ENCODE results near the gene MSRB3. TPM values are rescaled to one million over a fixed set of nuclear protein-coding genes. Genes with fewer than 3 reads are reported as not detected.

Gene MSRB3
- total and polyA plus RNA-seq, 5 donors, result 59.7 to 210 (median 125) TPM

GRCh38 chr12:65458718-65459117 lies 180.2 kb downstream of the MSRB3 start:
- no peak for ATAC-seq

GRCh38 chr12:65459545-65459944 lies 181.1 kb downstream of the MSRB3 start:
- Histone ChIP-seq H3K27me3 (ENCODE audit: control insufficient read depth, insufficient read depth) (no peaks in the 10 kb centered on the region), H3K27ac (ENCODE audit: low read length) (no peak overlapping the region), H3K9me3 (ENCODE audit: control insufficient read depth, low read length) (no peaks in the 10 kb centered on the region), H3K4me3 (ENCODE audit: low read length) (no peak overlapping the region), H3K4me1 (ENCODE audit: control insufficient read depth, insufficient read depth, low read length) (no peaks in the 10 kb centered on the region)
- intact Hi-C loops (cut with DNase I), result no loop called here
- DNase-seq (no peak), ATAC-seq (no peak)

More at GRCh38 chr12:65458718-65459117, 180.2 kb downstream of the MSRB3 start:
- Histone ChIP-seq H3K4me1 (ENCODE audit: control insufficient read depth, insufficient read depth, low read length) (no peaks in the 10 kb centered on the region), H3K27me3 (ENCODE audit: control insufficient read depth, insufficient read depth) (no peaks in the 10 kb centered on the region), H3K4me3 (ENCODE audit: low read length) (no peak overlapping the region), H3K27ac (ENCODE audit: low read length) (no peak overlapping the region), H3K9me3 (ENCODE audit: control insufficient read depth, low read length) (no peaks in the 10 kb centered on the region)
- intact Hi-C loops (cut with DNase I), result no loop called here
- WGBS, result 97% methylated on average over 2 of the region's 2 CpGs
- no peak for DNase-seq

GRCh38 chr12:65460063-65460462 lies 181.6 kb downstream of the MSRB3 start:
- DNase-seq (no peak), ATAC-seq (no peak)
- WGBS, result 83% methylated on average over 8 of the region's 8 CpGs
- H3K4me3 ChIP-seq (ENCODE audit: low read length), result no peak overlapping the region
- H3K9me3 ChIP-seq (ENCODE audit: control insufficient read depth, low read length), result no peaks in the 10 kb centered on the region
- H3K27ac ChIP-seq (ENCODE audit: low read length), result no peak overlapping the region
- intact Hi-C loops (cut with DNase I), result no loop called here
- H3K27me3 ChIP-seq (ENCODE audit: control insufficient read depth, insufficient read depth), result no peaks in the 10 kb centered on the region
- H3K4me1 ChIP-seq (ENCODE audit: control insufficient read depth, insufficient read depth, low read length), result no peaks in the 10 kb centered on the region

- H3K4me1 ChIP-seq (ENCODE audit: control insufficient read depth, insufficient read depth, low read length), result no peaks in the 10 kb centered on the region
- no peak overlapping the region for H3K27ac ChIP-seq (ENCODE audit: low read length)
- no peaks in the 10 kb centered on the region for H3K9me3 ChIP-seq (ENCODE audit: control insufficient read depth, low read length)
- no peak overlapping the region for H3K4me3 ChIP-seq (ENCODE audit: low read length)
- DNase-seq (no peak), ATAC-seq (no peak)
- WGBS, result 80% methylated on average over 2 of the region's 2 CpGs
- H3K27me3 ChIP-seq (ENCODE audit: control insufficient read depth, insufficient read depth), result no peaks in the 10 kb centered on the region
- intact Hi-C loops (cut with DNase I), result no loop called here
Observed at GRCh38 chr12:65461017-65461416, 182.5 kb downstream of the MSRB3 start.

GRCh38 chr12:65462484-65462883 lies 184.0 kb downstream of the MSRB3 start:
- Histone ChIP-seq H3K4me1 (ENCODE audit: control insufficient read depth, insufficient read depth, low read length) (no peaks in the 10 kb centered on the region), H3K27ac (ENCODE audit: low read length) (no peak overlapping the region), H3K27me3 (ENCODE audit: control insufficient read depth, insufficient read depth) (no peaks in the 10 kb centered on the region), H3K4me3 (ENCODE audit: low read length) (no peak overlapping the region), H3K9me3 (ENCODE audit: control insufficient read depth, low read length) (no peaks in the 10 kb centered on the region)
- no peak for ATAC-seq
- DNase-seq, result no peak
- 96% methylated on average over 2 of the region's 2 CpGs for WGBS
- intact Hi-C loops (cut with DNase I), result no loop called here

GRCh38 chr12:65463082-65463481 lies 184.6 kb downstream of the MSRB3 start:
- DNase-seq, result peak in 1 of 3 donors; percentile 17
- WGBS, result 89% methylated on average over 9 of the region's 9 CpGs
- no peaks in the 10 kb centered on the region for H3K4me1 ChIP-seq (ENCODE audit: control insufficient read depth, insufficient read depth, low read length)
- intact Hi-C loops (cut with DNase I), result no loop called here
- no peaks in the 10 kb centered on the region for H3K27me3 ChIP-seq (ENCODE audit: control insufficient read depth, insufficient read depth)
- ATAC-seq, result no peak
- H3K9me3 ChIP-seq (ENCODE audit: control insufficient read depth, low read length), result no peaks in the 10 kb centered on the region
- H3K4me3 ChIP-seq (ENCODE audit: low read length), result no peak overlapping the region
- H3K27ac ChIP-seq (ENCODE audit: low read length), result no peak overlapping the region

- no peaks in the 10 kb centered on the region for H3K9me3 ChIP-seq (ENCODE audit: control insufficient read depth, low read length)
- DNase-seq, result no peak
- 94% methylated on average over 1 of the region's 1 CpG for WGBS
- H3K27ac ChIP-seq (ENCODE audit: low read length), result no peak overlapping the region
- H3K4me1 ChIP-seq (ENCODE audit: control insufficient read depth, insufficient read depth, low read length), result no peaks in the 10 kb centered on the region
- no peaks in the 10 kb centered on the region for H3K27me3 ChIP-seq (ENCODE audit: control insufficient read depth, insufficient read depth)
- ATAC-seq, result no peak
- H3K4me3 ChIP-seq (ENCODE audit: low read length), result no peak overlapping the region
- intact Hi-C loops (cut with DNase I), result no loop called here
Observed at GRCh38 chr12:65463611-65464010, 185.1 kb downstream of the MSRB3 start.

GRCh38 chr12:65464930-65465329 lies 186.4 kb downstream of the MSRB3 start:
- WGBS, result 78% methylated on average over 3 of the region's 3 CpGs
- H3K27me3 ChIP-seq (ENCODE audit: control insufficient read depth, insufficient read depth), result no peaks in the 10 kb centered on the region
- H3K27ac ChIP-seq (ENCODE audit: low read length), result no peak overlapping the region
- intact Hi-C loops (cut with DNase I), result no loop called here
- H3K4me1 ChIP-seq (ENCODE audit: control insufficient read depth, insufficient read depth, low read length), result no peaks in the 10 kb centered on the region
- H3K4me3 ChIP-seq (ENCODE audit: low read length), result no peak overlapping the region
- no peaks in the 10 kb centered on the region for H3K9me3 ChIP-seq (ENCODE audit: control insufficient read depth, low read length)
- no peak for ATAC-seq
- DNase-seq, result no peak

- WGBS, result 82% methylated on average over 9 of the region's 9 CpGs
- intact Hi-C loops (cut with DNase I), result no loop called here
- DNase-seq (no peak), ATAC-seq (no peak)
- no peaks in the 10 kb centered on the region for H3K4me1 ChIP-seq (ENCODE audit: control insufficient read depth, insufficient read depth, low read length)
- H3K9me3 ChIP-seq (ENCODE audit: control insufficient read depth, low read length), result no peaks in the 10 kb centered on the region
- no peak overlapping the region for H3K4me3 ChIP-seq (ENCODE audit: low read length)
- no peak overlapping the region for H3K27ac ChIP-seq (ENCODE audit: low read length)
- no peaks in the 10 kb centered on the region for H3K27me3 ChIP-seq (ENCODE audit: control insufficient read depth, insufficient read depth)
Observed at GRCh38 chr12:65465766-65466547, 187.5 kb downstream of the MSRB3 start.

- Histone ChIP-seq H3K27ac (ENCODE audit: low read length) (no peak overlapping the region), H3K9me3 (ENCODE audit: control insufficient read depth, low read length) (no peaks in the 10 kb centered on the region), H3K4me1 (ENCODE audit: control insufficient read depth, insufficient read depth, low read length) (no peaks in the 10 kb centered on the region), H3K4me3 (ENCODE audit: low read length) (no peak overlapping the region), H3K27me3 (ENCODE audit: control insufficient read depth, insufficient read depth) (no peaks in the 10 kb centered on the region)
- intact Hi-C loops (cut with DNase I), result no loop called here
- 78% methylated on average over 1 of the region's 1 CpG for WGBS
- no peak for ATAC-seq
- DNase-seq, result no peak
Observed at GRCh38 chr12:65466911-65467310, 188.4 kb downstream of the MSRB3 start.

- H3K9me3 ChIP-seq (ENCODE audit: control insufficient read depth, low read length), result no peaks in the 10 kb centered on the region
- no peaks in the 10 kb centered on the region for H3K4me1 ChIP-seq (ENCODE audit: control insufficient read depth, insufficient read depth, low read length)
- intact Hi-C loops (cut with DNase I), result no loop called here
- no peak for ATAC-seq
- H3K27me3 ChIP-seq (ENCODE audit: control insufficient read depth, insufficient read depth), result no peaks in the 10 kb centered on the region
- H3K27ac ChIP-seq (ENCODE audit: low read length), result no peak overlapping the region
- H3K4me3 ChIP-seq (ENCODE audit: low read length), result no peak overlapping the region
- WGBS, result 81% methylated on average over 6 of the region's 6 CpGs
- no peak for DNase-seq
Observed at GRCh38 chr12:65470256-65470655, 191.8 kb downstream of the MSRB3 start.

- intact Hi-C loops (cut with DNase I), result no loop called here
- ATAC-seq (no peak), DNase-seq (no peak)
- Histone ChIP-seq H3K27ac (ENCODE audit: low read length) (no peak overlapping the region), H3K27me3 (ENCODE audit: control insufficient read depth, insufficient read depth) (no peaks in the 10 kb centered on the region), H3K9me3 (ENCODE audit: control insufficient read depth, low read length) (no peaks in the 10 kb centered on the region), H3K4me3 (ENCODE audit: low read length) (no peak overlapping the region), H3K4me1 (ENCODE audit: control insufficient read depth, insufficient read depth, low read length) (no peaks in the 10 kb centered on the region)
- WGBS, result 60% methylated on average over 2 of the region's 2 CpGs
Observed at GRCh38 chr12:65472079-65472478, 193.6 kb downstream of the MSRB3 start.
